WTC11 (cell line): ENCODE results near the gene PLEKHF1. TPM values are rescaled to one million over a fixed set of nuclear protein-coding genes. Genes with fewer than 3 reads are reported as not detected.
"Not testable (repeated sequence)": the region's sequence is repeated elsewhere in the genome, so short reads cannot be mapped to it uniquely, and the experiment has no call there.

ENCODE experiments used
- ATAC-seq: fragments of 200-7000 bp; cut with Tn5 transposase; 2 replicates; pipeline ENCODE4 v1.10.0; 2021; ENCODE audit warnings: mild to moderate bottlenecking, moderate library complexity
- CTCF ChIA-PET: fragments of 300-600 bp; sonication (Branson Sonifier 250); formaldehyde crosslinking; loops from one replicate; lab custom pipeline; 2021; ENCODE audit warnings: antibody characterized with exemption; lab: Charles Lee
- POLR2A ChIA-PET: fragments of 350-600 bp; sonication (Branson Sonifier 250); formaldehyde crosslinking; loops from one replicate; lab custom pipeline; 2021; ENCODE audit warnings: antibody characterized with exemption; lab: Charles Lee
- DNase-seq: peaks from one replicate; pipeline ENCODE4 v3.0.0; 2021; ENCODE audit warnings: low spot score
- H3K27ac Mint-ChIP-seq: 2 replicates; pipeline ENCODE4 v1.8.0; 2021; ENCODE audit warnings: mixed read lengths
- H3K27me3 Mint-ChIP-seq: 2 replicates; pipeline ENCODE4 v1.8.0; 2021; ENCODE audit warnings: low read depth, mild to moderate bottlenecking, moderate library complexity, mixed read lengths
- H3K36me3 Mint-ChIP-seq: 2 replicates; pipeline ENCODE4 v1.8.0; 2021; ENCODE audit warnings: mixed read lengths
- H3K4me1 Mint-ChIP-seq: 2 replicates; pipeline ENCODE4 v1.8.0; 2022; ENCODE audit warnings: mixed read lengths
- H3K4me3 Mint-ChIP-seq: 2 replicates; pipeline ENCODE4 v1.8.0; 2021; ENCODE audit warnings: mild to moderate bottlenecking, moderate library complexity, mixed read lengths
- H3K9me3 Mint-ChIP-seq: 2 replicates; pipeline ENCODE4 v1.8.0; 2021; ENCODE audit warnings: mixed read lengths
- AFF4 ChIP-seq: sonication (generic); formaldehyde crosslinking; IDR thresholded peaks from 2 replicates; pipeline ENCODE4 v1.8.1; 2023; ENCODE audit warnings: mild to moderate bottlenecking, missing genetic modification reagents, borderline replicate concordance
- CDX4 ChIP-seq: fragments of 250-450 bp; sonication (Bioruptor Pico); IDR thresholded peaks from 2 replicates; pipeline ENCODE4 v1.9.0; 2021; ENCODE audit warnings: moderate library complexity, mild to moderate bottlenecking, inconsistent platforms, borderline replicate concordance
- CREM ChIP-seq: sonication (generic); formaldehyde crosslinking; IDR thresholded peaks from 2 replicates; pipeline ENCODE4 v1.8.1; 2022; ENCODE audit warnings: mild to moderate bottlenecking, missing genetic modification reagents, moderate library complexity
- E2F1 ChIP-seq: sonication (generic); formaldehyde crosslinking; IDR thresholded peaks from 2 replicates; pipeline ENCODE4 v1.8.0; 2022; ENCODE audit warnings: mild to moderate bottlenecking, missing genetic modification reagents
- ETV6 ChIP-seq: sonication (generic); formaldehyde crosslinking; IDR thresholded peaks from 2 replicates; pipeline ENCODE4 v1.8.1; 2022; ENCODE audit warnings: mild to moderate bottlenecking, missing genetic modification reagents
- FOXK1 ChIP-seq: sonication (generic); formaldehyde crosslinking; IDR thresholded peaks from 2 replicates; pipeline ENCODE4 v1.8.0; 2022; ENCODE audit warnings: mild to moderate bottlenecking, moderate library complexity, missing genetic modification reagents
- FOXP1 ChIP-seq: sonication (generic); formaldehyde crosslinking; IDR thresholded peaks from 2 replicates; pipeline ENCODE4 v1.8.0; 2022; ENCODE audit warnings: missing genetic modification reagents, mild to moderate bottlenecking, moderate library complexity, borderline replicate concordance
- IRF2 ChIP-seq: sonication (generic); formaldehyde crosslinking; IDR thresholded peaks from 2 replicates; pipeline ENCODE4 v1.8.0; 2022; ENCODE audit warnings: low read depth, missing genetic modification reagents, borderline replicate concordance
- MYBL2 ChIP-seq: sonication (generic); formaldehyde crosslinking; IDR thresholded peaks from 2 replicates; pipeline ENCODE4 v1.8.1; 2023; ENCODE audit warnings: mild to moderate bottlenecking, moderate library complexity, missing genetic modification reagents
- NFYB ChIP-seq: sonication (generic); formaldehyde crosslinking; conservative IDR thresholded peaks from 2 replicates; pipeline ENCODE4 v1.8.0; 2022; ENCODE audit warnings: low read depth, missing genetic modification reagents
- RORB ChIP-seq: fragments of 250-450 bp; sonication (Bioruptor Pico); IDR thresholded peaks from 2 replicates; pipeline ENCODE4 v1.9.0; 2021; ENCODE audit warnings: mild to moderate bottlenecking
- TEAD1 ChIP-seq: sonication (generic); formaldehyde crosslinking; IDR thresholded peaks from 2 replicates; pipeline ENCODE4 v1.8.0; 2022; ENCODE audit warnings: mild to moderate bottlenecking, missing genetic modification reagents
- USF2 ChIP-seq: sonication (generic); formaldehyde crosslinking; IDR thresholded peaks from 2 replicates; pipeline ENCODE4 v1.8.1; 2023; ENCODE audit warnings: mild to moderate bottlenecking, missing genetic modification reagents, moderate library complexity
- ZNF121 ChIP-seq: sonication (generic); formaldehyde crosslinking; IDR thresholded peaks from 2 replicates; pipeline ENCODE4 v1.8.0; 2023; ENCODE audit warnings: missing genetic modification reagents
- ZNF263 ChIP-seq: sonication (generic); formaldehyde crosslinking; IDR thresholded peaks from 2 replicates; pipeline ENCODE4 v1.8.1; 2022; ENCODE audit warnings: low read depth, mild to moderate bottlenecking, moderate library complexity, missing genetic modification reagents
- ZNF425 ChIP-seq: fragments of 250-450 bp; sonication (Bioruptor Pico); conservative IDR thresholded peaks from 2 replicates; pipeline ENCODE4 v1.9.0; 2021; ENCODE audit warnings: mild to moderate bottlenecking
- ZNF512 ChIP-seq: sonication (generic); formaldehyde crosslinking; IDR thresholded peaks from 2 replicates; pipeline ENCODE4 v1.8.1; 2022; ENCODE audit warnings: missing genetic modification reagents, borderline replicate concordance
- ZNF532 ChIP-seq: fragments of 250-450 bp; sonication (Bioruptor Pico); IDR thresholded peaks from 2 replicates; pipeline ENCODE4 v1.9.0; 2021; ENCODE audit warnings: mild to moderate bottlenecking, borderline replicate concordance
- total RNA-seq: library from RNA; stranded (reverse); gene quantifications from 3 replicates; pipeline ENCODE4 v1.2.3, GENCODE V29; 2021

The PLEKHF1 gene
- total RNA-seq, 1 experiment from 2014 or later = 17.9 TPM

- Mint-ChIP-seq H3K36me3 (no peaks in the 10 kb centered on the region), H3K27ac (no peak overlapping the region), H3K4me1 (peaks cover 8% of the 10 kb centered on the region), H3K9me3 (no peaks in the 10 kb centered on the region), H3K27me3 (no peaks in the 10 kb centered on the region; the same call in 1 of the 2 replicates), H3K4me3 (no peak overlapping the region)
- POLR2A ChIA-PET = no interaction called here
- TF ChIP-seq USF2 (CRISPR knock-in tag) = no peak
- TF ChIP-seq ETV6 (CRISPR knock-in tag) = no peak
- no peak for TF ChIP-seq NFYB (CRISPR knock-in tag)
- TF ChIP-seq AFF4 (CRISPR knock-in tag) = no peak
- no peak for TF ChIP-seq ZNF263
- TF ChIP-seq CREM (CRISPR knock-in tag) = no peak
- no peak for TF ChIP-seq CDX4 (CRISPR knock-in tag)
- no peak for TF ChIP-seq MYBL2 (CRISPR knock-in tag)
- TF ChIP-seq ZNF512 (CRISPR knock-in tag) = no peak
- no peak for TF ChIP-seq RORB (CRISPR knock-in tag)
- no peak for TF ChIP-seq IRF2 (CRISPR knock-in tag)
- TF ChIP-seq TEAD1 (CRISPR knock-in tag) = no peak
- no peak for TF ChIP-seq ZNF121 (CRISPR knock-in tag)
- TF ChIP-seq E2F1 (CRISPR knock-in tag) = no peak
- no peak for TF ChIP-seq FOXK1 (CRISPR knock-in tag)
- no peak for TF ChIP-seq ZNF532 (CRISPR knock-in tag)
- TF ChIP-seq ZNF425 (CRISPR knock-in tag) = no peak
- no peak for TF ChIP-seq FOXP1 (CRISPR knock-in tag)
- ATAC-seq = no peak
- CTCF ChIA-PET = interaction anchor here (2.1 to 3.8 kb wide), 2 partner anchors 42 to 90 kb away, joined by 14 to 21 read pairs; no protein-coding TSS in a partner anchor
- DNase-seq = no peak
Measured at GRCh38 chr19:29626386-29626785, 38.9 kb upstream of the PLEKHF1 start.

- ATAC-seq, H3K4me1 Mint-ChIP-seq, CTCF ChIA-PET, H3K9me3 Mint-ChIP-seq, DNase-seq, H3K27me3 Mint-ChIP-seq, H3K4me3 Mint-ChIP-seq, H3K27ac Mint-ChIP-seq, POLR2A ChIA-PET, H3K36me3 Mint-ChIP-seq: not testable (repeated sequence)
Measured at GRCh38 chr19:29626832-29627231, 38.4 kb upstream of the PLEKHF1 start.
